ENCODE measurements around the gene ALK. TPM values are rescaled to one million over a fixed set of nuclear protein-coding genes. Genes with fewer than 3 reads are reported as not detected.

The ALK gene
- total RNA-seq, 1 experiment from 2014 or later: 14.7 TPM

- Histone ChIP-seq H3K27ac (ENCODE audit: low read depth, low read length, poor library complexity, severe bottlenecking) (no peak overlapping the region), H3K4me3 (ENCODE audit: low read depth, low read length, poor library complexity, severe bottlenecking) (no peak overlapping the region), H3K9me3 (ENCODE audit: low read depth, low read length, poor library complexity, severe bottlenecking) (no peaks in the 10 kb centered on the region), H3K36me3 (ENCODE audit: insufficient read depth, low read length, poor library complexity, severe bottlenecking) (no peaks in the 10 kb centered on the region), H3K4me1 (ENCODE audit: insufficient read depth, low read length, poor library complexity, severe bottlenecking) (no peaks in the 10 kb centered on the region), H3K27me3 (replicated peaks; ENCODE audit: insufficient read depth, low read depth, low read length, poor library complexity) (no peaks in the 10 kb centered on the region)
- ChIA-PET CTCF (interaction anchor here (0.6 kb wide), 1 partner anchor 368 kb away, joined by 6 read pairs; no protein-coding TSS in a partner anchor), POLR2A (ENCODE audit: low non-redundant PET) (no interaction called here)
- no peak for TF ChIP-seq EZH2 (IDR thresholded peaks at IDR 0.05; ENCODE audit: borderline replicate concordance, low read depth, low read length, poor library complexity, severe bottlenecking)
- TF ChIP-seq CTCF (conservative IDR thresholded peaks at IDR 0.05; ENCODE audit: low read depth, low read length): no peak
- no peak for DNase-seq (ENCODE audit: low spot score)
- BruUV-seq (replicated peaks): no TSS peak
- intact Hi-C loops (cut with micrococcal nuclease; ENCODE audit: unreplicated experiment): no loop called here
Observed at GRCh38 chr2:29603341-29603740, 318.0 kb downstream of the ALK start.

GRCh38 chr2:29601872-29602271, 319.5 kb downstream of the ALK start:
- no peaks in the 10 kb centered on the region for H3K27me3 ChIP-seq (replicated peaks; ENCODE audit: insufficient read depth, low read depth, low read length, poor library complexity)
- no TSS peak for BruUV-seq (replicated peaks)
- no peak for DNase-seq (ENCODE audit: low spot score)
- H3K27ac ChIP-seq (ENCODE audit: low read depth, low read length, poor library complexity, severe bottlenecking): no peak overlapping the region
- no peak for TF ChIP-seq EZH2 (IDR thresholded peaks at IDR 0.05; ENCODE audit: borderline replicate concordance, low read depth, low read length, poor library complexity, severe bottlenecking)
- POLR2A ChIA-PET (ENCODE audit: low non-redundant PET): no interaction called here
- intact Hi-C loops (cut with micrococcal nuclease; ENCODE audit: unreplicated experiment): no loop called here
- no peaks in the 10 kb centered on the region for H3K36me3 ChIP-seq (ENCODE audit: insufficient read depth, low read length, poor library complexity, severe bottlenecking)
- no peaks in the 10 kb centered on the region for H3K4me1 ChIP-seq (ENCODE audit: insufficient read depth, low read length, poor library complexity, severe bottlenecking)
- CTCF ChIA-PET: no interaction called here
- no peak overlapping the region for H3K4me3 ChIP-seq (ENCODE audit: low read depth, low read length, poor library complexity, severe bottlenecking)
- H3K9me3 ChIP-seq (ENCODE audit: low read depth, low read length, poor library complexity, severe bottlenecking): no peaks in the 10 kb centered on the region

GRCh38 chr2:29601321-29601720, 320.1 kb downstream of the ALK start:
- ChIA-PET CTCF (no interaction called here), POLR2A (ENCODE audit: low non-redundant PET) (no interaction called here)
- no TSS peak for BruUV-seq (replicated peaks)
- Histone ChIP-seq H3K9me3 (ENCODE audit: low read depth, low read length, poor library complexity, severe bottlenecking) (no peaks in the 10 kb centered on the region), H3K36me3 (ENCODE audit: insufficient read depth, low read length, poor library complexity, severe bottlenecking) (no peaks in the 10 kb centered on the region), H3K27me3 (replicated peaks; ENCODE audit: insufficient read depth, low read depth, low read length, poor library complexity) (no peaks in the 10 kb centered on the region), H3K27ac (ENCODE audit: low read depth, low read length, poor library complexity, severe bottlenecking) (no peak overlapping the region), H3K4me1 (ENCODE audit: insufficient read depth, low read length, poor library complexity, severe bottlenecking) (no peaks in the 10 kb centered on the region), H3K4me3 (ENCODE audit: low read depth, low read length, poor library complexity, severe bottlenecking) (no peak overlapping the region)
- DNase-seq (ENCODE audit: low spot score): no peak
- intact Hi-C loops (cut with micrococcal nuclease; ENCODE audit: unreplicated experiment): no loop called here
- TF ChIP-seq EZH2 (IDR thresholded peaks at IDR 0.05; ENCODE audit: borderline replicate concordance, low read depth, low read length, poor library complexity, severe bottlenecking): no peak
- TF ChIP-seq CTCF (conservative IDR thresholded peaks at IDR 0.05; ENCODE audit: low read depth, low read length): no peak

- Histone ChIP-seq H3K4me1 (ENCODE audit: insufficient read depth, low read length, poor library complexity, severe bottlenecking) (no peaks in the 10 kb centered on the region), H3K9me3 (ENCODE audit: low read depth, low read length, poor library complexity, severe bottlenecking) (no peaks in the 10 kb centered on the region), H3K27ac (ENCODE audit: low read depth, low read length, poor library complexity, severe bottlenecking) (no peak overlapping the region), H3K27me3 (replicated peaks; ENCODE audit: insufficient read depth, low read depth, low read length, poor library complexity) (no peaks in the 10 kb centered on the region), H3K4me3 (ENCODE audit: low read depth, low read length, poor library complexity, severe bottlenecking) (no peak overlapping the region), H3K36me3 (ENCODE audit: insufficient read depth, low read length, poor library complexity, severe bottlenecking) (no peaks in the 10 kb centered on the region)
- intact Hi-C loops (cut with micrococcal nuclease; ENCODE audit: unreplicated experiment): no loop called here
- TF ChIP-seq CTCF (conservative IDR thresholded peaks at IDR 0.05; ENCODE audit: low read depth, low read length): no peak
- no peak for TF ChIP-seq EZH2 (IDR thresholded peaks at IDR 0.05; ENCODE audit: borderline replicate concordance, low read depth, low read length, poor library complexity, severe bottlenecking)
- no peak for DNase-seq (ENCODE audit: low spot score)
- POLR2A ChIA-PET (ENCODE audit: low non-redundant PET): no interaction called here
- BruUV-seq (replicated peaks): no TSS peak
- CTCF ChIA-PET: interaction anchor here (0.6 kb wide), 1 partner anchor 429 kb away, joined by 7 read pairs; no protein-coding TSS in a partner anchor
Observed at GRCh38 chr2:29599946-29600345, 321.4 kb downstream of the ALK start.

All from A673 (cell line).